A549 (cell line): ENCODE results near the gene SLC27A2. TPM values are rescaled to one million over a fixed set of nuclear protein-coding genes. Genes with fewer than 3 reads are reported as not detected.

Experiments used
- ATAC-seq, 2 experiments: fragments of 200-7000 bp in 1 of 2; fragments of >200 bp in 1 of 2; cut with Nextera tagmentation in 1 of 2; cut with Tn5 transposase in 1 of 2; 3 replicates each; pipeline versions ENCODE4 v1.8.0 to v1.9.1; 2018 to 2020; ENCODE audit warnings: mild to moderate bottlenecking in 1 of 2, moderate library complexity in 1 of 2
- CTCF ChIA-PET: fragments of 300-600 bp; sonication (Branson Sonifier 250); formaldehyde crosslinking; extraction: SDS; loops from one replicate; lab custom pipeline; 2021; ENCODE audit warnings: antibody characterized with exemption, inconsistent platforms; lab: Yijun Ruan, JAX
- POLR2A ChIA-PET: fragments of 350-600 bp; formaldehyde crosslinking; extraction: SDS; loops from one replicate; lab custom pipeline; 2021; ENCODE audit warnings: antibody characterized with exemption, inconsistent platforms; lab: Yijun Ruan, JAX
- DNase-seq, 2 experiments: peaks; one replicate each; pipeline versions ENCODE4 v3.0.0 to v3.0.0-alpha.2; 2011 to 2016; ENCODE audit warnings: low read depth in 1 of 2, low spot score in 1 of 2
- FAIRE-seq: peaks from 2 replicates; lab custom pipeline; 2011; peaks lifted over from hg19 to GRCh38; lab: Jason Lieb, UNC
- H3K27ac ChIP-seq, 2 experiments: fragments of >200 bp; sonication (Bioruptor Twin); formaldehyde crosslinking; 3 replicates each; pipeline ENCODE4 v1.5.1; 2016 to 2017
- H3K4me1 ChIP-seq: fragments of >200 bp; sonication (Bioruptor Twin); formaldehyde crosslinking; 3 replicates; pipeline ENCODE4 v1.6.1; 2016
- H3K4me2 ChIP-seq: fragments of >200 bp; sonication (Bioruptor Twin); formaldehyde crosslinking; 3 replicates; pipeline ENCODE4 v1.6.1; 2016
- H3K4me3 ChIP-seq: fragments of >200 bp; sonication (Bioruptor Twin); formaldehyde crosslinking; 3 replicates; pipeline ENCODE4 v1.5.1; 2016
- H3K9me3 ChIP-seq: fragments of >200 bp; sonication (Bioruptor Twin); formaldehyde crosslinking; 3 replicates; pipeline ENCODE4 v1.6.1; 2016
- CBX8 ChIP-seq: fragments of 200-600 bp; sonication (generic); IDR thresholded peaks from 2 replicates; pipeline ENCODE4 v1.6.1; 2016
- CHD2 ChIP-seq: fragments of 150-350 bp; IDR thresholded peaks from 2 replicates; pipeline ENCODE4 v1.6.1; 2014; ENCODE audit warnings: low read length; ENCODE audit not compliant: partially characterized antibody
- CHD4 ChIP-seq: fragments of 200-600 bp; sonication (generic); IDR thresholded peaks from 2 replicates; pipeline ENCODE4 v1.6.1; 2016; ENCODE audit warnings: antibody characterized with exemption, mild to moderate bottlenecking, borderline replicate concordance
- EHMT2 ChIP-seq: fragments of 200-600 bp; sonication (generic); IDR thresholded peaks from 2 replicates; pipeline ENCODE4 v1.6.1; 2016; ENCODE audit warnings: antibody characterized with exemption, low read depth, mild to moderate bottlenecking, moderate library complexity
- FOXS1 ChIP-seq: fragments of 250-450 bp; sonication (Bioruptor Pico); IDR thresholded peaks from 2 replicates; pipeline ENCODE4 v1.5.0; 2020; ENCODE audit warnings: mild to moderate bottlenecking, moderate library complexity
- HDAC2 ChIP-seq: fragments of 200-600 bp; sonication (generic); IDR thresholded peaks from 2 replicates; pipeline ENCODE4 v1.6.1; 2016
- HMGXB4 ChIP-seq: fragments of 250-450 bp; sonication (Bioruptor Pico); IDR thresholded peaks from 2 replicates; pipeline ENCODE4 v1.5.0; 2021; ENCODE audit warnings: mild to moderate bottlenecking, moderate library complexity, borderline replicate concordance
- HOXB5 ChIP-seq: fragments of 250-450 bp; sonication (Bioruptor Pico); IDR thresholded peaks from 2 replicates; pipeline ENCODE4 v1.5.0; 2020; ENCODE audit warnings: mild to moderate bottlenecking, moderate library complexity
- JUNB ChIP-seq: fragments of >200 bp; sonication (Bioruptor Twin); formaldehyde crosslinking; IDR thresholded peaks from 2 replicates; pipeline ENCODE4 v1.6.1; 2016
- KDM1A ChIP-seq: fragments of 200-600 bp; sonication (generic); IDR thresholded peaks from 2 replicates; pipeline ENCODE4 v1.6.1; 2016; ENCODE audit warnings: low read depth, mild to moderate bottlenecking
- MAFK ChIP-seq: fragments of 450-650 bp; IDR thresholded peaks from 2 replicates; pipeline ENCODE4 v1.6.1; 2014; ENCODE audit not compliant: partially characterized antibody
- MAZ ChIP-seq: fragments of 150-350 bp; IDR thresholded peaks from 2 replicates; pipeline ENCODE4 v1.6.1; 2014; ENCODE audit warnings: antibody characterized with exemption, low read depth, low read length, borderline replicate concordance
- RCOR1 ChIP-seq: fragments of 150-350 bp; IDR thresholded peaks from 2 replicates; pipeline ENCODE4 v1.6.1; 2014; ENCODE audit warnings: antibody characterized with exemption, low read length, low read depth
- RFX5 ChIP-seq: fragments of 450-650 bp; IDR thresholded peaks from 2 replicates; pipeline ENCODE4 v1.7.1; 2014; ENCODE audit warnings: antibody characterized with exemption, mild to moderate bottlenecking, moderate library complexity
- TP53 ChIP-seq: fragments of 250-450 bp; sonication (Bioruptor Pico); IDR thresholded peaks from 2 replicates; pipeline ENCODE4 v1.5.0; 2021; ENCODE audit warnings: mild to moderate bottlenecking, moderate library complexity
- ZC3H11A ChIP-seq: fragments of 450-650 bp; IDR thresholded peaks from 2 replicates; pipeline ENCODE4 v1.6.1; 2014; ENCODE audit warnings: antibody characterized with exemption, mild to moderate bottlenecking
- WGBS: methylation state at CpG from one replicate; pipeline ENCODE4 v1.1.6; 2017; ENCODE audit errors: missing lambda C conversion rate; 5-methylcytosine and 5-hydroxymethylcytosine counted together
- polyA plus RNA-seq, 4 experiments: library from polyadenylated mRNA; depleted of rRNA in 3 of 4; stranded (reverse); fragments of >200 nt; fragmentation: RNase III in 1 of 4; extraction: RNeasy Plus Mini Kit Qiagen cat#74134 plus additional on column Dnase treatment in 1 of 4; gene quantifications; 2 replicates in 3 of 4; 3 replicates in 1 of 4; pipeline ENCODE4 v1.2.3, GENCODE V29; 2011 to 2017
- small RNA-seq, 6 experiments: library from RNA; depleted of rRNA; stranded (forward); fragments of <200 nt; gene quantifications; one replicate each; pipeline ENCODE3, GENCODE V24; 2012

Gene SLC27A2
- polyA plus RNA-seq, 2 of the 4 experiments (the other 2 are of a cell fraction), result 36.0 to 44.1 TPM

DNA sequence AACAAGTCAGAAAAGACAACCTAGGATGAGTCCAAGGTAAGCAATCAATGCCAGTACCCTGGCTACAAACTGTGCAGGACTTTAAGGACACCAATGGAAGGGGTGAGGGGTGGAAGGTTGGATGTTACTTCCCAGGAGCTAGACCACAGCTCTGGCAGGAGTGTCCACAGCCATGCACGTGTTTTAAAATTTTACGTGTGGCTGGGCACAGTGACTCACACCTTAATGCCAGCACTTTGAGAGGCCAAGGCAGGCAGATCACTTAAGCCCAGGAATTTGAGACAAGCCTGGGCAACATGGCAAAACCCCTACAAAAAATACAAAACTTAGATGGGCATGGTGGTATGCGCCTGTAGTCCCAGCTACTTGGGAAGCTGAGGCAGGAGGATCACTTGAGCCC lies 98.3 kb downstream of the SLC27A2 start:
- ATAC-seq (no peak), DNase-seq (no peak)
- Histone ChIP-seq H3K27ac (no peak overlapping the region), H3K4me2 (no peak overlapping the region), H3K9me3 (no peaks in the 10 kb centered on the region), H3K4me3 (no peak overlapping the region), H3K4me1 (no peaks in the 10 kb centered on the region)
- POLR2A ChIA-PET, result no interaction called here
- WGBS, result 82% methylated on average over 3 of the region's 3 CpGs
- CTCF ChIA-PET, result interaction anchor here (1.2 to 1.7 kb wide), 2 partner anchors 9 to 12 kb away, joined by 4 to 5 read pairs; no protein-coding TSS in a partner anchor
- TF ChIP-seq MAFK (no peak), HMGXB4 (CRISPR knock-in tag) (no peak), FOXS1 (CRISPR knock-in tag) (no peak), RFX5 (no peak), JUNB (no peak)
- TF ChIP-seq, all 56 proteins: peak for 0
- FAIRE-seq, result no peak

- Histone ChIP-seq H3K4me3 (no peak overlapping the region), H3K4me2 (no peak overlapping the region), H3K9me3 (no peaks in the 10 kb centered on the region), H3K4me1 (no peaks in the 10 kb centered on the region), H3K27ac (no peak overlapping the region)
- TF ChIP-seq HOXB5 (CRISPR knock-in tag), result no peak
- no peak for TF ChIP-seq ZC3H11A
- no peak for TF ChIP-seq CHD4
- TF ChIP-seq MAZ, result no peak
- TF ChIP-seq JUNB, result no peak
- no peak for TF ChIP-seq CHD2
- TF ChIP-seq TP53 (CRISPR knock-in tag), result no peak
- TF ChIP-seq HDAC2, result no peak
- no peak for TF ChIP-seq CBX8
- TF ChIP-seq RCOR1, result no peak
- no peak for TF ChIP-seq KDM1A
- no peak for TF ChIP-seq EHMT2
- ChIA-PET CTCF (interaction anchor here (0.8 to 1.9 kb wide), 2 partner anchors 35 to 73 kb away, joined by 3 to 4 read pairs; no protein-coding TSS in a partner anchor), POLR2A (no interaction called here)
- DNase-seq (no peak), ATAC-seq (no peak), FAIRE-seq (no peak)
- 84% methylated on average over 5 of the region's 5 CpGs for WGBS
These were observed 99.4 kb downstream of the SLC27A2 start for GRCh38 chr15:50281427-50281826.

Small RNAs within 50 kb of the gene (small RNA-seq; reads per million reads assigned to genes)
- gene RF00019, result 0 reads per million in 6 experiments

Other genes starting within 250 kb of the SLC27A2 start
- gene ATP8B4, start 63.0 kb upstream of the SLC27A2 start, polyA plus RNA-seq (2011; rRNA removed), result 1.7 and 2.7 TPM in 2 replicates
- gene ATP8B4, start 63.0 kb upstream of the SLC27A2 start, polyA plus RNA-seq (2017; fragmentation: RNase III; extraction: RNeasy Plus Mini Kit Qiagen cat#74134 plus additional on column Dnase treatment), result 0.88 to 1.2 TPM (median 1.2 TPM) in 3 replicates
- 0.13 and 0.16 TPM in 2 replicates for gene HDC, start 83.5 kb downstream of the SLC27A2 start, polyA plus RNA-seq (2011; rRNA removed)
- 0.07 to 0.18 TPM (median 0.09 TPM) in 3 replicates for gene HDC, start 83.5 kb downstream of the SLC27A2 start, polyA plus RNA-seq (2017; fragmentation: RNase III; extraction: RNeasy Plus Mini Kit Qiagen cat#74134 plus additional on column Dnase treatment)
- 53.9 and 55.1 TPM in 2 replicates for gene GABPB1, start 173.0 kb downstream of the SLC27A2 start, polyA plus RNA-seq (2011; rRNA removed)
- 23.0 to 28.9 TPM (median 23.7 TPM) in 3 replicates for gene GABPB1, start 173.0 kb downstream of the SLC27A2 start, polyA plus RNA-seq (2017; fragmentation: RNase III; extraction: RNeasy Plus Mini Kit Qiagen cat#74134 plus additional on column Dnase treatment)
- gene USP8, start 242.2 kb downstream of the SLC27A2 start, polyA plus RNA-seq (2011; rRNA removed), result 92.9 and 108 TPM in 2 replicates
- 50.8 to 53.1 TPM (median 51.4 TPM) in 3 replicates for gene USP8, start 242.2 kb downstream of the SLC27A2 start, polyA plus RNA-seq (2017; fragmentation: RNase III; extraction: RNeasy Plus Mini Kit Qiagen cat#74134 plus additional on column Dnase treatment)